K562 (cell line): Measurements from ENCODE around the gene ZNF385C. TPM values are rescaled to one million over a fixed set of nuclear protein-coding genes. Genes with fewer than 3 reads are reported as not detected.
A peak's percentile ranks its signal among the peaks of the same experiment; 100 is the strongest.

Experiments
- ATF4 ChIP-seq: fragments of 450-650 bp; formaldehyde crosslinking; IDR thresholded peaks from 2 replicates; pipeline ENCODE4 v1.4.0; 2022; ENCODE audit warnings: mild to moderate bottlenecking, moderate library complexity
- BCL6 ChIP-seq: fragments of 250-450 bp; sonication (Bioruptor Pico); IDR thresholded peaks from 2 replicates; pipeline ENCODE4 v1.4.0; 2020
- HEY1 ChIP-seq: fragments of 250-450 bp; sonication (Bioruptor Pico); IDR thresholded peaks from 2 replicates; pipeline ENCODE4 v1.5.0; 2020; ENCODE audit warnings: mild to moderate bottlenecking, moderate library complexity, borderline replicate concordance
- KLF13 ChIP-seq: fragments of 450-650 bp; IDR thresholded peaks from 2 replicates; pipeline ENCODE4 v1.6.1; 2016; ENCODE audit warnings: missing genetic modification characterization, low read depth, mild to moderate bottlenecking, missing compliant biosample characterization, moderate library complexity, borderline replicate concordance
- PHTF2 ChIP-seq: fragments of 250-450 bp; sonication (Bioruptor Pico); IDR thresholded peaks from 2 replicates; pipeline ENCODE4 v1.5.0; 2021; ENCODE audit warnings: mild to moderate bottlenecking
- POLR2AphosphoS2 ChIP-seq: IDR thresholded peaks from 2 replicates; pipeline ENCODE4 v1.6.1; 2012; ENCODE audit warnings: low read length, improper control_type of control experiment
- RBFOX2 ChIP-seq: fragments of 200-400 bp; formaldehyde crosslinking; IDR thresholded peaks from 2 replicates; pipeline ENCODE4 v1.6.1; 2017; ENCODE audit warnings: low read depth, mild to moderate bottlenecking, low read length, moderate library complexity
- RNF2 ChIP-seq: sonication (generic); IDR thresholded peaks from 2 replicates; pipeline ENCODE4 v1.6.1; 2016
- SIRT6 ChIP-seq: IDR thresholded peaks from one replicate; pipeline ENCODE4 v1.6.1; 2012; ENCODE audit warnings: low read depth, mild to moderate bottlenecking, control low read depth, inconsistent platforms, low read length, moderate library complexity
- STAT5A ChIP-seq: IDR thresholded peaks from 2 replicates; pipeline ENCODE4 v1.6.1; 2012; ENCODE audit warnings: low read length, inconsistent platforms, borderline replicate concordance
- TEAD2 ChIP-seq: fragments of 450-650 bp; IDR thresholded peaks from 2 replicates; pipeline ENCODE4 v1.6.1; 2016; ENCODE audit warnings: missing genetic modification characterization, control low read depth, missing compliant biosample characterization
- ZNF217 ChIP-seq: sonication (generic); formaldehyde crosslinking; IDR thresholded peaks from 2 replicates; pipeline ENCODE4 v1.8.0; 2022; ENCODE audit warnings: mild to moderate bottlenecking, missing genetic modification reagents
- ZNF311 ChIP-seq: fragments of 250-450 bp; sonication (Bioruptor Pico); IDR thresholded peaks from 2 replicates; pipeline ENCODE4 v1.4.0; 2020; ENCODE audit warnings: mild to moderate bottlenecking, moderate library complexity
- polyA plus RNA-seq, 8 experiments: library from polyadenylated mRNA; depleted of rRNA in 4 of 8; stranded (reverse) in 5 of 8; unstranded in 3 of 8; fragments of >200 nt; fragmentation: Nextera tagmentation in 2 of 8; fragmentation: Illumina TruSeq in 1 of 8; extraction: Ambion mirVana in 2 of 8; extraction: Trizol in 1 of 8; gene quantifications; 2 replicates each; pipeline versions ENCODE4 v1.2.1 to v1.2.3, GENCODE V29; 2011 to 2014; ENCODE audit warnings: inconsistent platforms in 1 of 8, missing spikeins in 1 of 8
- total RNA-seq, 7 experiments: library from RNA; depleted of rRNA in 6 of 7; stranded (reverse); fragments of >200 nt in 6 of 7; fragmentation: Illumina TruSeq in 2 of 7; extraction: Trizol in 2 of 7; gene quantifications; 2 replicates each; pipeline versions ENCODE4 v1.2.1 to v1.2.3, GENCODE V29; 2011 to 2021; ENCODE audit warnings: low replicate concordance in 1 of 7
- TF ChIP-seq, protein P1 (sequence below), 2 experiments: fragments of 450-650 bp; IDR thresholded peaks; 2 replicates each; pipeline ENCODE4 v1.6.1; 2018; ENCODE audit warnings: mild to moderate bottlenecking in 2 of 2, low read depth in 1 of 2; ENCODE audit not compliant: partially characterized antibody in 2 of 2
- TF ChIP-seq, protein P2 (sequence below): fragments of 250-450 bp; sonication (Bioruptor Pico); IDR thresholded peaks from 2 replicates; pipeline ENCODE4 v1.8.0; 2022; ENCODE audit warnings: moderate library complexity, mild to moderate bottlenecking, inconsistent platforms
- TF ChIP-seq, protein P3 (sequence below): fragments of 450-650 bp; IDR thresholded peaks from 2 replicates; pipeline ENCODE4 v1.6.1; 2018; ENCODE audit not compliant: partially characterized antibody

ZNF385C gene
- total and polyA plus RNA-seq, 9 of the 15 experiments (the other 6 are each of a cell fraction or from before 2014, with no cell fraction given), result 0.03 to 0.35 (median 0.18) TPM; not detected in 1

GRCh38 chr17:42023524-42024349, 74.5 kb downstream of the ZNF385C start (continued):
- TF ChIP-seq, protein P1, sequence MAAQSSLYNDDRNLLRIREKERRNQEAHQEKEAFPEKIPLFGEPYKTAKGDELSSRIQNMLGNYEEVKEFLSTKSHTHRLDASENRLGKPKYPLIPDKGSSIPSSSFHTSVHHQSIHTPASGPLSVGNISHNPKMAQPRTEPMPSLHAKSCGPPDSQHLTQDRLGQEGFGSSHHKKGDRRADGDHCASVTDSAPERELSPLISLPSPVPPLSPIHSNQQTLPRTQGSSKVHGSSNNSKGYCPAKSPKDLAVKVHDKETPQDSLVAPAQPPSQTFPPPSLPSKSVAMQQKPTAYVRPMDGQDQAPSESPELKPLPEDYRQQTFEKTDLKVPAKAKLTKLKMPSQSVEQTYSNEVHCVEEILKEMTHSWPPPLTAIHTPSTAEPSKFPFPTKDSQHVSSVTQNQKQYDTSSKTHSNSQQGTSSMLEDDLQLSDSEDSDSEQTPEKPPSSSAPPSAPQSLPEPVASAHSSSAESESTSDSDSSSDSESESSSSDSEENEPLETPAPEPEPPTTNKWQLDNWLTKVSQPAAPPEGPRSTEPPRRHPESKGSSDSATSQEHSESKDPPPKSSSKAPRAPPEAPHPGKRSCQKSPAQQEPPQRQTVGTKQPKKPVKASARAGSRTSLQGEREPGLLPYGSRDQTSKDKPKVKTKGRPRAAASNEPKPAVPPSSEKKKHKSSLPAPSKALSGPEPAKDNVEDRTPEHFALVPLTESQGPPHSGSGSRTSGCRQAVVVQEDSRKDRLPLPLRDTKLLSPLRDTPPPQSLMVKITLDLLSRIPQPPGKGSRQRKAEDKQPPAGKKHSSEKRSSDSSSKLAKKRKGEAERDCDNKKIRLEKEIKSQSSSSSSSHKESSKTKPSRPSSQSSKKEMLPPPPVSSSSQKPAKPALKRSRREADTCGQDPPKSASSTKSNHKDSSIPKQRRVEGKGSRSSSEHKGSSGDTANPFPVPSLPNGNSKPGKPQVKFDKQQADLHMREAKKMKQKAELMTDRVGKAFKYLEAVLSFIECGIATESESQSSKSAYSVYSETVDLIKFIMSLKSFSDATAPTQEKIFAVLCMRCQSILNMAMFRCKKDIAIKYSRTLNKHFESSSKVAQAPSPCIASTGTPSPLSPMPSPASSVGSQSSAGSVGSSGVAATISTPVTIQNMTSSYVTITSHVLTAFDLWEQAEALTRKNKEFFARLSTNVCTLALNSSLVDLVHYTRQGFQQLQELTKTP (IDR thresholded peaks at IDR 0.05; ENCODE audit: low read depth in 1 of 2, partially characterized antibody in 2 of 2), result peak in 1 of 2 experiments; percentile 42
- TF ChIP-seq STAT5A (no peak), HEY1 (CRISPR knock-in tag) (no peak), ATF4 (CRISPR knock-in tag) (peak; percentile 98), RBFOX2 (peak; percentile 91), RNF2 (peak; percentile 69), ZNF311 (CRISPR knock-in tag) (peak; percentile 87), KLF13 (tag) (0 out of 2 replicates have a peak, but pooled peaks have one; percentile 9), PHTF2 (no peak), POLR2AphosphoS2 (no peak), BCL6 (no peak; the same call in 1 of the 2 replicates), TEAD2 (tag) (no peak), SIRT6 (no peak), ZNF217 (CRISPR knock-in tag) (no peak)
- TF ChIP-seq, protein P2, sequence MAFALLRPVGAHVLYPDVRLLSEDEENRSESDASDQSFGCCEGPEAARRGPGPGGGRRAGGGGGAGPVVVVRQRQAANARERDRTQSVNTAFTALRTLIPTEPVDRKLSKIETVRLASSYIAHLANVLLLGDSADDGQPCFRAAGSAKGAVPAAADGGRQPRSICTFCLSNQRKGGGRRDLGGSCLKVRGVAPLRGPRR (CRISPR knock-in tag), result no peak
- TF ChIP-seq, protein P3, sequence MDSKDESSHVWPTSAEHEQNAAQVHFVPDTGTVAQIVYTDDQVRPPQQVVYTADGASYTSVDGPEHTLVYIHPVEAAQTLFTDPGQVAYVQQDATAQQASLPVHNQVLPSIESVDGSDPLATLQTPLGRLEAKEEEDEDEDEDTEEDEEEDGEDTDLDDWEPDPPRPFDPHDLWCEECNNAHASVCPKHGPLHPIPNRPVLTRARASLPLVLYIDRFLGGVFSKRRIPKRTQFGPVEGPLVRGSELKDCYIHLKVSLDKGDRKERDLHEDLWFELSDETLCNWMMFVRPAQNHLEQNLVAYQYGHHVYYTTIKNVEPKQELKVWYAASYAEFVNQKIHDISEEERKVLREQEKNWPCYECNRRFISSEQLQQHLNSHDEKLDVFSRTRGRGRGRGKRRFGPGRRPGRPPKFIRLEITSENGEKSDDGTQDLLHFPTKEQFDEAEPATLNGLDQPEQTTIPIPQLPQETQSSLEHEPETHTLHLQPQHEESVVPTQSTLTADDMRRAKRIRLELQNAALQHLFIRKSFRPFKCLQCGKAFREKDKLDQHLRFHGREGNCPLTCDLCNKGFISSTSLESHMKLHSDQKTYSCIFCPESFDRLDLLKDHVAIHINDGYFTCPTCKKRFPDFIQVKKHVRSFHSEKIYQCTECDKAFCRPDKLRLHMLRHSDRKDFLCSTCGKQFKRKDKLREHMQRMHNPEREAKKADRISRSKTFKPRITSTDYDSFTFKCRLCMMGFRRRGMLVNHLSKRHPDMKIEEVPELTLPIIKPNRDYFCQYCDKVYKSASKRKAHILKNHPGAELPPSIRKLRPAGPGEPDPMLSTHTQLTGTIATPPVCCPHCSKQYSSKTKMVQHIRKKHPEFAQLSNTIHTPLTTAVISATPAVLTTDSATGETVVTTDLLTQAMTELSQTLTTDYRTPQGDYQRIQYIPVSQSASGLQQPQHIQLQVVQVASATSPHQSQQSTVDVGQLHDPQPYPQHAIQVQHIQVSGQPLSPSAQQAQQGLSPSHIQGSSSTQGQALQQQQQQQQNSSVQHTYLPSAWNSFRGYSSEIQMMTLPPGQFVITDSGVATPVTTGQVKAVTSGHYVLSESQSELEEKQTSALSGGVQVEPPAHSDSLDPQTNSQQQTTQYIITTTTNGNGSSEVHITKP, result no peak
